Parathyroid adenoma (tissue), 2 donors: ENCODE data around the gene SLC16A12.
A peak's percentile ranks its signal among the peaks of the same experiment; 100 is the strongest.
"Not testable (repeated sequence)": the region's sequence is repeated elsewhere in the genome, so short reads cannot be mapped to it uniquely, and the experiment has no call there.

ENCODE experiments used
- H2AFZ ChIP-seq: fragments of 300-600 bp; sonication (generic); one replicate; pipeline ENCODE4 v1.7.0; 2017; ENCODE audit warnings: antibody characterized with exemption, mild to moderate bottlenecking
- H3K27ac ChIP-seq: fragments of 300-600 bp; sonication (generic); one replicate; pipeline ENCODE4 v1.7.0; 2017
- H3K27me3 ChIP-seq: fragments of 300-600 bp; sonication (generic); one replicate; pipeline ENCODE4 v1.7.0; 2017; ENCODE audit warnings: low read length; ENCODE audit not compliant: control insufficient read depth, insufficient read depth
- H3K36me3 ChIP-seq: fragments of 300-600 bp; sonication (generic); one replicate; pipeline ENCODE4 v1.7.0; 2017; ENCODE audit warnings: low read length; ENCODE audit not compliant: control insufficient read depth, insufficient read depth
- H3K4me1 ChIP-seq: fragments of 300-600 bp; sonication (generic); one replicate; pipeline ENCODE4 v1.7.0; 2017; ENCODE audit warnings: control low read depth
- H3K4me2 ChIP-seq: fragments of 300-600 bp; sonication (generic); one replicate; pipeline ENCODE4 v1.7.0; 2017; ENCODE audit warnings: low read length
- H3K4me3 ChIP-seq: fragments of 300-600 bp; sonication (generic); one replicate; pipeline ENCODE4 v1.7.0; 2017; ENCODE audit warnings: low read depth, low read length
- H3K79me2 ChIP-seq: fragments of 300-600 bp; sonication (generic); one replicate; pipeline ENCODE4 v1.7.0; 2017; ENCODE audit warnings: control low read depth
- H3K9ac ChIP-seq: fragments of 300-600 bp; sonication (generic); one replicate; pipeline ENCODE4 v1.7.0; 2017; ENCODE audit warnings: mild to moderate bottlenecking
- H3K9me3 ChIP-seq: fragments of 300-600 bp; sonication (generic); one replicate; pipeline ENCODE4 v1.7.0; 2017; ENCODE audit warnings: low read length; ENCODE audit not compliant: control insufficient read depth
- TF ChIP-seq, protein P1 (sequence below): fragments of 300-600 bp; sonication (generic); IDR thresholded peaks from one replicate; pipeline ENCODE4 v1.7.0; 2017; ENCODE audit warnings: antibody characterized with exemption, mild to moderate bottlenecking
- donor health status: primary hyperparathyroidism.

The SLC16A12 gene

DNA sequence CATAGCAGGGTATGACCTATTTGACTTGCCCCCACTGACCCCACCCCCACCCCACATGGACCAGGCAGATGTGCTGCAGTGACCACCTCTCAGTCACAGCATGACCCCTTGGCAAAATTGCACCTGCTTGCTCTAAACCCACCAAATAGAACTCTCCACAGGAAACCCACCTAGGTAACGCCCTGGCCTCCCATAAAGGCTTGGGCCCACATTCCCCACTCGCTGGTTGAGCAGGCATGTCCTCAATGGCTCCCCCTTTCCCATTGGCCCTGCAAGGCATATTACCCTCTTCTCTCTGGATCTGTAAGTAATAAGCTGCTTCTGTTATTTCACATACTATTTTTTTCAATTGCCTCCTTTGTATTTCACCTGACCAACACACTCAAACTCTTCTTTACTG lies 140.3 kb downstream of the SLC16A12 start:
- Histone ChIP-seq H3K4me3 (no peak overlapping the region), H3K4me2 (no peak overlapping the region), H3K27ac (no peak overlapping the region), H3K4me1 (peaks cover 9% of the 10 kb centered on the region), H3K79me2 (peaks cover 14% of the 10 kb centered on the region), H3K36me3 (no peaks in the 10 kb centered on the region), H3K9ac (no peak overlapping the region), H2AFZ (no peak overlapping the region), H3K27me3 (no peaks in the 10 kb centered on the region), H3K9me3 (no peaks in the 10 kb centered on the region)
- TF ChIP-seq, protein P1, sequence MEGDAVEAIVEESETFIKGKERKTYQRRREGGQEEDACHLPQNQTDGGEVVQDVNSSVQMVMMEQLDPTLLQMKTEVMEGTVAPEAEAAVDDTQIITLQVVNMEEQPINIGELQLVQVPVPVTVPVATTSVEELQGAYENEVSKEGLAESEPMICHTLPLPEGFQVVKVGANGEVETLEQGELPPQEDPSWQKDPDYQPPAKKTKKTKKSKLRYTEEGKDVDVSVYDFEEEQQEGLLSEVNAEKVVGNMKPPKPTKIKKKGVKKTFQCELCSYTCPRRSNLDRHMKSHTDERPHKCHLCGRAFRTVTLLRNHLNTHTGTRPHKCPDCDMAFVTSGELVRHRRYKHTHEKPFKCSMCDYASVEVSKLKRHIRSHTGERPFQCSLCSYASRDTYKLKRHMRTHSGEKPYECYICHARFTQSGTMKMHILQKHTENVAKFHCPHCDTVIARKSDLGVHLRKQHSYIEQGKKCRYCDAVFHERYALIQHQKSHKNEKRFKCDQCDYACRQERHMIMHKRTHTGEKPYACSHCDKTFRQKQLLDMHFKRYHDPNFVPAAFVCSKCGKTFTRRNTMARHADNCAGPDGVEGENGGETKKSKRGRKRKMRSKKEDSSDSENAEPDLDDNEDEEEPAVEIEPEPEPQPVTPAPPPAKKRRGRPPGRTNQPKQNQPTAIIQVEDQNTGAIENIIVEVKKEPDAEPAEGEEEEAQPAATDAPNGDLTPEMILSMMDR: no peak

DNA sequence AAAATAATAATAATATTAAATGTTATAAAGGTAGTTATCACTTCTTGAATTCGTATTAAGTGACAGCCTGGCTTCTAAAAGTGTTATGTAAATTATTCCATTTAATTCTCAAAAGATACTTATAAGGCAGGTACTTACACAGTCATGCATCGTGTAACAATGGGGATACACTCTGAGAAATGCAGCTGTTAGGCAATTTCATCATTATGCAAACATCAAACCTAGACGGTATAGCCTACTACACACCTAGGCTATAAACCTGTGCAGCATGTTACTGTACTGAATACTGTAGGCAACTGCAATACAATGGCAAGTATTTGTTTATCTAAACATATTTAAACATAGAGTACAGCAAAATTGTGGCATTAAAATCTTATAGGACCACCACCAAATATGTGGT lies 141.5 kb downstream of the SLC16A12 start:
- Histone ChIP-seq H3K27me3 (no peaks in the 10 kb centered on the region), H3K4me2 (no peak overlapping the region), H3K9ac (no peak overlapping the region), H3K36me3 (no peaks in the 10 kb centered on the region), H3K4me1 (peaks cover 9% of the 10 kb centered on the region), H2AFZ (no peak overlapping the region), H3K4me3 (peak overlapping the region; percentile 0), H3K27ac (no peak overlapping the region), H3K79me2 (peaks cover 14% of the 10 kb centered on the region), H3K9me3 (no peaks in the 10 kb centered on the region)
- TF ChIP-seq, protein P1: no peak

DNA sequence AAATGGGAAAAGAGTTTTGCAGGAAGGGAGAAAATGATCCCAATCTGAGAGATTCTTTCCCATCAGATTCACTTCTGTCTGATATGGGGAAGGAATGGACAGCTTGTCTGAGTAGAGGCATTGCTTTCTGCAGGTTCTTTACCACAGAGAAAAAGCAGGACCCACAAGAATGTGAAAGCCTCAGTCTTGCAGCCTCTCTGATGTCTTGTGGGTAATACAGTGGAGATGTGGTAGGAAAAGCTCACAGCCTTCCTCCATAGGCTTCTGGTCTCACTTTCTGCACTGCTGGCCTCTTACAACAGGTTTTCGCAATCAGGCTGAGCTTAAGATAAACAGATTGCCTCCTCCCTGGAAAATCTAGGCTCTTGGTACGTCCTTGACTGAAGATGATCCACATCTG lies 142.4 kb downstream of the SLC16A12 start:
- Histone ChIP-seq H3K9ac (no peak overlapping the region), H3K4me3 (peak overlapping the region; percentile 77), H3K9me3 (no peaks in the 10 kb centered on the region), H3K4me2 (peak overlapping the region; percentile 73), H2AFZ (peak overlapping the region; percentile 81), H3K27me3 (no peaks in the 10 kb centered on the region), H3K27ac (peak overlapping the region; percentile 79), H3K79me2 (peaks cover 12% of the 10 kb centered on the region), H3K4me1 (peaks cover 9% of the 10 kb centered on the region), H3K36me3 (no peaks in the 10 kb centered on the region)
- TF ChIP-seq, protein P1: no peak

DNA sequence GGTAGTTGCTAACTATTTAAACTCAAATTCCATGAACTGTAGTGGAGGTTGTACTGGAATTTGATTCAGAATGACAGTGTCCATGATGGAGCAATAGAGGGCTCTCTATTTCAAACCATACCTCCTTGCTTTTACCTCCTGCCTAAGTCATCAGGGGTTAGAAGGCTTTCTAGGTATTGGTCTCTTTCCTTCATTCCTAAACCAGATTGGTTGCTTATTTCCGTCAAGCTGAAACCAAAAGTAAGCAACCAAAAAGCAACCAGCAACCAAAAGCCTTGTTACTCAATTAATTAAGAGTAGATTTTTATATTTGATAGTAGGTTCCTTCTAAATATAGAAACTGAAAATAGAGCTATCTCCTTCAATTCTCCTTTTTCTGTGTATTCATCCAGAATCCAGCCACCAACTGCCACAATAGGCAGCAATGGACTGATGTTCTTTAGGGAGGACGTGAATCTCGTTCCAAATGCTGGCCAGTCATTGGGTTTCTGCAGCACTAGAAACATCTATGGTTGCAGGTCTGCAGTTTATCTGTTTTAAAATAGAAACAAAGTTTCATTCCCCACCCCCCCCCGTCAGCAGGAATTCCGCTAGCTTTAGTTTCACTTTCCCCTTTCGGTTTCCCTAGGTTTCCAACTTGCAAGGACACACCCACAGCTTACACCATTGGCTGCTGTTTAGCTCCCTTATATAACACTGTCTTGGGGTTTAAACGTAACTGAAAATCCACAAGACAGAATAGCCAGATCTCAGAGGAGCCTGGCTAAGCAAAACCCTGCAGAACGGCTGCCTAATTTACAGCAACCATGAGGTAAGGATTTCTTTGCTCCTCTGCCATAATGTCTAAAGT lies 143.3 kb downstream of the SLC16A12 start, which contains the start of gene IFIT1:
IFIT1 (plus strand) TSS at position 717 of the 850 bp plus-strand sequence; CDS start at position 807, 90 bp downstream.
- TF ChIP-seq, protein P1: no peak
- H3K9me3 ChIP-seq: no peaks in the 10 kb centered on the region
- peak within 1 kb of the TSS; percentile 79 for H3K27ac ChIP-seq
- peaks cover 9% of the 10 kb centered on the region for H3K4me1 ChIP-seq
- H3K36me3 ChIP-seq: no peaks in the 10 kb centered on the region
- peak within 1 kb of the TSS; percentile 77 for H3K4me3 ChIP-seq
- no peaks in the 10 kb centered on the region for H3K27me3 ChIP-seq
- H3K4me2 ChIP-seq: peak within 1 kb of the TSS; percentile 73
- H2AFZ ChIP-seq: peak within 1 kb of the TSS; percentile 81
- H3K79me2 ChIP-seq: peaks cover 10% of the 10 kb centered on the region
- no peak within 1 kb of the TSS for H3K9ac ChIP-seq

DNA sequence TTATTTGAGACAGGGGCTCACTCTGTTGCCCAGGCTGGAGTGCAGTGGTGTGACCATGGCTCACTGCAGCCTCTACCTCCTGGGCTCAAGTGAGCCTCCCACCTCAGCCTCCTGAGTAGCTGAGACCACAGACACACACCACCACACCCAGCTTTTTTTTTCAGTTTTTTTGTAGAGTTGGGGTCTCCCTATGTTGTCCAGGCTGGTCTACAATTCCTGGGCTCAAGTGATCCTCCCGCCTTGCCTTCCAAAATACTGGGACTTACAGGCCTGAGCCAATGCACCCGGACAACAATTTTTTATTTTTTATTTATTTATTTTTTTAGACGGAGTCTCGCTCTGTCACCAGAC lies 144.2 kb downstream of the SLC16A12 start:
- not testable (repeated sequence) for H3K36me3 ChIP-seq, H3K9ac ChIP-seq, H3K4me3 ChIP-seq, H3K79me2 ChIP-seq, H2AFZ ChIP-seq, H3K9me3 ChIP-seq, H3K4me2 ChIP-seq, H3K27me3 ChIP-seq, H3K27ac ChIP-seq, H3K4me1 ChIP-seq
